ENCODE results near the gene SMIM29.

- no peak for TF ChIP-seq CTCF (IDR thresholded peaks at IDR 0.05; ENCODE audit: insufficient read depth, low read depth, low read length)
- no peak for TF ChIP-seq EZH2 (IDR thresholded peaks at IDR 0.05; ENCODE audit: insufficient read depth, low read length)
Measured at GRCh38 chr6:34260576-34261267, 11.9 kb upstream of the SMIM29 start.
